ENCODE measurements around the gene NUB1.
A peak's percentile ranks its signal among the peaks of the same experiment; 100 is the strongest.

NUB1 gene

DNA sequence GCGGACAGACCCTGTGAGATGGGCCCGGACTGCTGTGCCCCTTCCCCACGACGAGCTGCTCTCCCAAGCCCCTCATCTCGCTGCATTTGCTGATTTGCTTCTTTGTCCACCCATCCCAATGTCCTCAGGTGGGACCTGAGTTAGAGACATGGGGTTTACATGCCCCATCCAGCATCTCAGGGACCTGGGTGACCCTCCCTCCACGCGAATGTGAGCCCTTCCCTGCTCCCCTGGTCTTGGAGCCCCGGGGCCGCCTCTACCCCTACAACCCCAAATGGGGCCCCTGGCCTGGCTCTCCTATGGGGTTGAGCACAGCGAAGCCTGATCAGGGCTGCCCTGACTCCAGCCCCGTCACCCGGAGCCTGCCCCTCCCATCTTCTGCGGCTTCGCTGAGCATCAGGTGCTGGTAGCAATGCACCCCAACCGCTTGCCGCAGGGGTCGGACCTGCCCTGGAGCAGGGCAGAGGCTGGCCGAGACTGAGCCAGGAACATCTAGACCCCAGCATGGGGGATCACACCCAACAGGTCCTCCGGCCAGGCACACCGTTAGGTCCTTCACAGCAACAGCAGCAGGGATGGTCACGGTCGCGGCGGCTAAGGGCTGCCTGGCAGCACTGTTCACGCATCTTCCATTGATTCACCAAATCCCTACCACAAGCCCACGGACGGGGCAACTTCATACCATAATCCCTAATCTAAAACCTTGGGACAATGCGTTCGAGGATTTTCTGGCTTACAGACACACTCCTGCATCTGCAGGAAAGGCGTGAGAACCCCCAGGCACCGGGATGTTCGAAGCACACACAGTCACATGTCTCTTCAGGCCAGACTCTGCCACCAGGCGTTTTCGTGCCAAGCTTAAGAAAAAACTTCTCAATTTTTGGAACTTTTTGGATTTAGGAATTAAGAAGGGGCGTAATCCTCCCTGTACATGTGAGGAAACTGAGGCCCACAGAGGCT, 52.7 kb downstream of the NUB1 start:
- Mint-ChIP-seq H3K36me3 (ENCODE audit: low read depth) (peaks cover 51% of the 10 kb centered on the region), H3K4me1 (no peaks in the 10 kb centered on the region), H3K9me3 (no peaks in the 10 kb centered on the region), H3K27me3 (ENCODE audit: low read depth) (no peaks in the 10 kb centered on the region), H3K27ac (no peak overlapping the region), H3K4me3 (no peak overlapping the region)
- TF ChIP-seq, protein P1, sequence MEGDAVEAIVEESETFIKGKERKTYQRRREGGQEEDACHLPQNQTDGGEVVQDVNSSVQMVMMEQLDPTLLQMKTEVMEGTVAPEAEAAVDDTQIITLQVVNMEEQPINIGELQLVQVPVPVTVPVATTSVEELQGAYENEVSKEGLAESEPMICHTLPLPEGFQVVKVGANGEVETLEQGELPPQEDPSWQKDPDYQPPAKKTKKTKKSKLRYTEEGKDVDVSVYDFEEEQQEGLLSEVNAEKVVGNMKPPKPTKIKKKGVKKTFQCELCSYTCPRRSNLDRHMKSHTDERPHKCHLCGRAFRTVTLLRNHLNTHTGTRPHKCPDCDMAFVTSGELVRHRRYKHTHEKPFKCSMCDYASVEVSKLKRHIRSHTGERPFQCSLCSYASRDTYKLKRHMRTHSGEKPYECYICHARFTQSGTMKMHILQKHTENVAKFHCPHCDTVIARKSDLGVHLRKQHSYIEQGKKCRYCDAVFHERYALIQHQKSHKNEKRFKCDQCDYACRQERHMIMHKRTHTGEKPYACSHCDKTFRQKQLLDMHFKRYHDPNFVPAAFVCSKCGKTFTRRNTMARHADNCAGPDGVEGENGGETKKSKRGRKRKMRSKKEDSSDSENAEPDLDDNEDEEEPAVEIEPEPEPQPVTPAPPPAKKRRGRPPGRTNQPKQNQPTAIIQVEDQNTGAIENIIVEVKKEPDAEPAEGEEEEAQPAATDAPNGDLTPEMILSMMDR (IDR thresholded peaks at IDR 0.05; ENCODE audit: unreplicated experiment in 3 of 3): no peak

DNA sequence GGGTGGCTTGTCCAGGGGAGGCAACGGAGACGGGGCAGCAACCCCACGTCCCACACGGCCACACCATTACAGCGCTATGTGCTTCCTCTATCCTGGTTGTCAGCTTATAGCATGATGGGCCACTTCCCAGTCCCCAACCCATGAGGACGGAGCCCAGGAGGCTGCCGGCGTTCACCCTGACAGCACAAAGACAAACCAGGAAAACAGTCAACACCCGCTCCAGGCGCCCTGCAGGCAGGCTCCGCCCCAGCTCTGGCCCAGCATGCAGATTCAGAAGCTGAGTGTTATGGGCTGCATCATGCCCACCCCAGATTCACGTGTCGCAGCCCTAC, 53.4 kb downstream of the NUB1 start:
- Mint-ChIP-seq H3K4me3 (no peak overlapping the region), H3K4me1 (no peaks in the 10 kb centered on the region), H3K27me3 (ENCODE audit: low read depth) (no peaks in the 10 kb centered on the region), H3K9me3 (no peaks in the 10 kb centered on the region), H3K27ac (no peak overlapping the region), H3K36me3 (ENCODE audit: low read depth) (peaks cover 45% of the 10 kb centered on the region)
- TF ChIP-seq, protein P1 (IDR thresholded peaks at IDR 0.05; ENCODE audit: unreplicated experiment in 3 of 3): no peak

DNA sequence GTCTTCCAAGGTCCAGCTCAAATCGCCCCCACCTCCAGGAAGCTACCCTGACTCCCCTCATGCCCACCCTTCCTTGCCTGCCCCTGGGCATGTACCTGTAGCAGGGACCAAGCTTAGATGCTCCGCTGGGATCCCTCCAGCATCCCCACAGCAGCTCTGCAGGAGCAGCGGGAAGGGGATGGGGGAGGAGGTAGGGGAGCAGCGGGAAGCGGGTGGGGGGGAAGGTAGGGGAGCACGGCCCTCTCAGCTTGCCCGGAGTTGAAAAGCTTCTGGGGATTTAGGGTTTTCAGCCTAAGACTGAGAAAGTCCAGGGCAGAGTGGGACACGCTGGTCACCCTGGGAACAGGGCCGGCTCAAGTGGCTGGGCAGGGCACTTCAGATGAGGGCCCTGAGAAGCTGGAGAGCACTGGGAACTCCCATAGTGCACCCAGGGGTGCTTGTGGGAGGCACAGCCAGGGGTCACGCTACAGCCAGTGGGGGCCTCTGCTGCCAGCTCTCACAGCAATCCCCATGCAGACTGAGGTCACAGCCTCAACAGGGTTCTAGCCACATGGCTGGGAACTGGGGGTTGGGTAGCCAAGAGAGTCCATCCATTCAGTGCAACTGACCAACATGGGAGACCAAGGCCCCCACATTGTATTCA, 54.8 kb downstream of the NUB1 start:
- H3K4me1 Mint-ChIP-seq: no peaks in the 10 kb centered on the region
- H3K9me3 Mint-ChIP-seq: no peaks in the 10 kb centered on the region
- TF ChIP-seq, protein P1 (IDR thresholded peaks at IDR 0.05; ENCODE audit: unreplicated experiment in 3 of 3): no peak
- H3K4me3 Mint-ChIP-seq: no peak overlapping the region
- peaks cover 36% of the 10 kb centered on the region for H3K36me3 Mint-ChIP-seq (ENCODE audit: low read depth)
- no peaks in the 10 kb centered on the region for H3K27me3 Mint-ChIP-seq (ENCODE audit: low read depth)
- H3K27ac Mint-ChIP-seq: no peak overlapping the region

DNA sequence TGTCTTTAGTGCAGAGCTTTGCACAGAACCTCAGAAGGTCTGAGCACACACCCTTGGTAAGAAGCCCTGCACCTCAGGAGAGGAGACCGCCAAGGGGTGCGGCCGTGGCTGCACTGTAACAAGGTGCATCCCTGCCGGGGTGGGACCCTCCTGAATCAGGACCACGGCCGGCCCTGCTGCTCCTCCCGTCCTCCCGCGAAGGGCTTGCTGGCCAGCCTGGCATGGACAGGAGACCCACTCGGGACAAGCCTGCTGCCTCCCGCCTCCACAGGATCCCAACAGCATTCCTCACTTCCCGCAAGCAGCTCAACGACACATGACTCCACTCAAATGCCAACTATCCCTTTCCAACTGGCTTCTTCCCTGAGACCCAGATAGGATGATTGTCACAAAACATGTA, 55.4 kb downstream of the NUB1 start:
- Mint-ChIP-seq H3K9me3 (no peaks in the 10 kb centered on the region), H3K4me1 (no peaks in the 10 kb centered on the region), H3K27ac (no peak overlapping the region), H3K4me3 (no peak overlapping the region), H3K36me3 (ENCODE audit: low read depth) (peaks cover 36% of the 10 kb centered on the region), H3K27me3 (ENCODE audit: low read depth) (peaks cover under 1% of the 10 kb centered on the region)
- TF ChIP-seq, protein P1 (IDR thresholded peaks at IDR 0.05; ENCODE audit: unreplicated experiment in 3 of 3): no peak

DNA sequence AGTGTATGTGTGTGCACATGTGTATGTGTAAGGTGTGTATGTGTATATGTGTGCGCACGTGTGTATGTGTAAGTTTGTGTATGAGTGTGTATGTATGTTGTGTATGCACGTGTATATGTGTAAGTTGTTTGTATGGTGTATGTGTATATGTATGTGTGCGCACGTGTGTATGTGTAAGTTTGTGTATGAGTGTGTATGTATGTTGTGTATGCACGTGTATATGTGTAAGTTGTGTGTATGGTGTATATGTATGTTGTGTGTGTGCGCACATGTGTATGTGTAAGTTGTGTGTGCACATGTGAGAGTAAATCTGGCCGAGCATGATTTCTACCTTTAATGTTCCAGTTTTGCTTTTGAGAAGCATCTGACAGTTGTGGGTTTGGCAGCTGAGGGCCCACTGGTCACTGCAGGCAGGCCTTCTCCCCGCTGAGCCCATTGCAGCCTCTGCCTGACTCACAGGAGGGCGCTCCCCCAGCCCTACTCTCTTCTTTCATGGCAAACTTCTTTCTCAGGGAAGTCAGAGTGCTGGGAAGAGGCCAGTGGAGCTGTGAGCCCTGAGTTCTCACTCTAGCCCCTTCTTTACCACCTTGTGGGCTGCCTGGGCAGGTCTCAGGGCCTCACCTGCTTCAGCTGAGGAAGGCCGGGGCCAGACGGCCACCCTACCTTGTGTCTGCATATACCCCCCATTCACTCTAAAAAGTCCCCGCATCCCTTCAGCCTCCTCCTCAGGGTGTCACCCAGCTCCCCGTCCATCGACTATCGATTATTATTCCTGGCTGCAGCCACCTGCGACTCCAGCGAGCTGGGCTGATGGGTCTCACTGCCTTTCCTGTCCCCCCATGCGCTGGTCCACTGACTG, 57.1 kb downstream of the NUB1 start:
- Mint-ChIP-seq H3K9me3 (no peaks in the 10 kb centered on the region), H3K36me3 (ENCODE audit: low read depth) (peaks cover 28% of the 10 kb centered on the region), H3K4me3 (no peak overlapping the region), H3K27ac (peak overlapping the region in 1 of 3 experiments; percentile 27), H3K27me3 (ENCODE audit: low read depth) (peaks cover 4% of the 10 kb centered on the region), H3K4me1 (no peaks in the 10 kb centered on the region)
- TF ChIP-seq, protein P1 (IDR thresholded peaks at IDR 0.05; ENCODE audit: unreplicated experiment in 3 of 3): no peak

All from nephron (organoid).